GM19351 (cell line): ENCODE measurements around the gene RPS6KA3.

Experiments
- ATAC-seq: cut with Tn5 transposase; IDR thresholded peaks from one replicate; pipeline ENCODE4 v1.9.1; 2021; ENCODE audit warnings: mild to moderate bottlenecking, moderate library complexity; ENCODE audit not compliant: unreplicated experiment

RPS6KA3 gene

DNA sequence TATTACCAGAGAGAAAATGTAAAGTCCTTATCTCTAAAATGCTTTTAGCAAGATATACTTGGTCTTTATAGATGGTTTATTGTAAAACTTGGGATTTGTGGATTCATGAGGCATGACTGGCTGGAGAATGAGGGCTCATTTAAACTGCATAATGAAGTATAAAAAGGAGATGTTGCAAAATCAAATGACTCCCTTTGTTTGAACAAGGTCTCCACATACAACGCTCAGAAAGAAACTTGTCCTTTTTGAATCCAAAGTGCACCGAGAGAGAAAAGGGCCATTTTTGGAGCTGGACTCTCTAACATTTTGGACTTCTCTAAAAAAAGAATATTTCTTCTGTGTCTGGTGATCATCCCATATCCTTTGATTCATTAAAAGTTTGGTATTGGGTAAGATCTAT, 117.4 kb downstream of the RPS6KA3 start:
- ATAC-seq: no peak

GRCh38 chrX:20147561-20147960, 119.1 kb downstream of the RPS6KA3 start:
- ATAC-seq: no peak

DNA sequence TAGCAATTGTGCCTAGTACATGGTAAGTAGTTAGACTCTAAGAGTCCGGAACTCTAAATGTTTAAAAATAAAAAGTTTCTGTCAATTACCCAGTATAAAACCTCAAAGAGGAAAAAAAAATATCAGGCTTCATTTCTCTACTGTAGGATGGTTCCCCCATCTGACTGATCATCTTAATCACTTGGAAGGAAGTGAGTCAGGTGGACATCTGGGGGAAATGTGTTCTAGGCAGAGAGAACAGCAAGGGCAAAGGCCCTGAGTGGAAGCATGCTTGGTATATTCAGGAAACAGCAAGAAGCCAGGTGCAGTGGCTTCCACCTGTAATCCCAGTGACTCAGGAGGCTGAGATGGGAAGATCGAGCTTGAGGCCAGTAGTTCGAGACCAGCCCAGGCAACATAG, 122.2 kb downstream of the RPS6KA3 start:
- no peak for ATAC-seq

GRCh38 chrX:20143561-20143960, 123.1 kb downstream of the RPS6KA3 start:
- no peak for ATAC-seq

- ATAC-seq: no peak
These were observed 123.6 kb downstream of the RPS6KA3 start for GRCh38 chrX:20143111-20143510.

DNA sequence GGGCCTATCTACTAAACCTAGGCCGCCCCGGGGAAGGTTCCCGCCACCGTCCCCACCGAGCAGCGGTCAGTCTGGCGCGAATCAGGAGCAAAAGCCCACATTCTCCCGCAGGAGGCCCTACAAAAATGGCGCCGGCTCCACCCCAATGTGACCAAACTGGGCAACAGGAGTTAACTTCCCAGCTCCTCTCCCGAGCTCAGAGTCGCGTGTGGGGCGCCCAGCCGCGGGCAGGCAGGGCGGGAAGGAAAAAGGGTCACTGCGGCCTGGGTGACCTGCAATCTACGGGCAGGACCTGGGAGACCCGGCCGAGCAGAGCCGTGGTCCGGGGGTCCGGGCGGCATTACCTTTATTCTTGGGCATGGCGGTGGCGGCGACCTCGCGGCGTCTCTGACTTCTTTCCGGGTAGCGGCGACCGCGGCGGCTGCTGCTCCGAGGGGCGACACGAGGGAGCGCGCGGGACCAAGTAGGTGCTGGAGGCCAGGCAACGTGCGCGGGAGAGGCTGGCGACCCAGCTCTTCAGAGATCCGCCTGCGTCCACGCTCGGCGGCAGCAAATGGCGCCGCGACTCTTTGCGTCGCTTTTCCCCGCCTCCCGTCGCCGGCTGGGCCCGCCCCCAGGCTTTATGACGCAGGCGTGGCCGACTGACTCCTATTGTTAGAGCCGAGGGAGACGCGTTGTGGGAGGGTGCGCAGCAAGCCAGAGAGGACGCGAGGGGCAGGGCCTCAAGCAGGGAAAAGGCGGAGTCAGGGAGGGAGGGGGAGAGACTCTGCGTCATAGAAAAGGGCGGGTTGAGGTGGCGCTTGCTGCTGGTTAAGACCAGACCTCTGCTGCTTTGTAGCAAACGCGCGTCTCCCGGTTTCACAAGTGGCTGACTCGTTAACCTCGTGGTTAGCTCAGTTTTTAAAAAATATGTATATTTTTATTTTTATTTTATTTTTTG, 125.2 kb downstream of the RPS6KA3 start, which contains the start of gene EIF1AX:
EIF1AX (minus strand) TSS at position 558 of the 940 bp plus-strand sequence; CDS start at position 360, 198 bp downstream.
- ATAC-seq: peak; percentile 97

- no peak for ATAC-seq
These were observed 126.3 kb downstream of the RPS6KA3 start for GRCh38 chrX:20140420-20140819.

GRCh38 chrX:20139966-20140365, 126.7 kb downstream of the RPS6KA3 start:
- no peak for ATAC-seq

GRCh38 chrX:20135944-20136343, 130.8 kb downstream of the RPS6KA3 start:
- no peak for ATAC-seq

GRCh38 chrX:20132666-20133065, 134.0 kb downstream of the RPS6KA3 start:
- no peak for ATAC-seq

DNA sequence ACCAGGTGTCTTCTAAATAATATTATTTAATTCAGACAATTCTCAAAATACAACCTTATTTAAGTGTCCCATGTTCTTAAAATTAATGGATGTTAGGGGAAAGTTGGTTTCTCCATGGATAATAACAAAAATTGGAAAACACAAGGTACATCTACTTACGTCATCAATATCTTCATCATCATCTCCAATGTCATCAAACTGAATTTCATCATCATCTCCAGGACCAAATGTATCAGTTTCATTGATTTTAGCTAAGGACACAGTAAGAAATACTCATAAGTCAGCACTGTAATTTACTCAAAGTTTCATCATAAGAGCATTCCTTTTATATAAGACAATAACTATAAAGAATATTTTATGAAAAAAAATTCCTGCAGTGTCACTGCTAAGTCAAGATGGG, 136.4 kb downstream of the RPS6KA3 start:
- ATAC-seq: no peak

DNA sequence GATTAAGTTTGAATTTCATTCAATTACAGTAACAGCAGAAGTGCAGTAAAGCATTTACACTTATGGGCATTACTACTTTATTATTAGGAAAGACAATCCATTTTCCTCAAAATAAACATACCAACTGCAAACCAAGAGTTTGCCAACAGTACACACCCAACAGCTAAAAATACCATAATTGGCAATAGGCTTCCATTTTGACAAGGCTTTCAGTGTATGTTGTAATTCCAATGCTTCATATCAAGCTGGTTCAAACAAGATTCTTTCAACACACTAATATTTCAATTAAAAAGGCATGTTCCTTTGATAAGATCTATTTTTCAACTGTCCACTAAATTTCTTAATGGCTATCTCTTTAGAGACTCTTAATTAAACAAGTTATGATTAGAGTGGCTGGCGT, 137.2 kb downstream of the RPS6KA3 start:
- no peak for ATAC-seq

DNA sequence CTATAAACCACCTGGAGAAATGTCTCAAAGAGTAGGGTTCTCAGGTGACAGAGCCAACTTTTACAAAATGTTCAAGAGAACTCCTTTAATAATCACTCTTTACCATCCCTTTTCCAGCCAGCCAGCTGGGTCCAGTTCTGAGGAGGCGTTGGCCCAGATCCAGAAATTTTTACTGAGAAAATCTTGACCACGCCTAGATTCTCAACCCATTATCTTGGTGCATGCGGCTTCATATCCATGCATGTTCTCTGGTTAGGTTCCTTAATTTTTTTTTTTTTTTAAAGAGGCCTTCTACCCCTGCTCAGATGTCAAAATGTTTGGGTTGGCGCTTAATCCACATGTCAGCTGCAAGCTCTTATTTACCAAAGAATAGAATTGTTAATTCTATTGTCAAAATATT, 138.0 kb downstream of the RPS6KA3 start:
- no peak for ATAC-seq

DNA sequence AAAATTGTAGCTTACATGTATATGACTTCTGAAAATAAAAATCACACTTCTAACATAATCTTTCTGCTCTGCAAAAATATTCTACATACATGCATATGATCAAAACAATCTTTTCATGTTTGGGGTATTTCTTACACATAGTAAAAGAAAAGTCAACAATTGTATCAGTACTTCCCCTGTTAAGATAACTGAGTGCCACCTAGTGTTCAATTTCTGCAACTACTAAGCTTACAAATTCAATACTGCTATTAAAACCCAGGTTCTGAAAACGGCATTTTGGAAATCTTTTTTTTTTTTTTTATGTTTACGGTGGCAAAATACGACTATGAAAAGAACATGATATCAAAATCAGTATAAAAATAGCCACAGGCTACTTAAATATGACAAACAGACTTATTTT, 139.3 kb downstream of the RPS6KA3 start:
- ATAC-seq: peak; percentile 54

DNA sequence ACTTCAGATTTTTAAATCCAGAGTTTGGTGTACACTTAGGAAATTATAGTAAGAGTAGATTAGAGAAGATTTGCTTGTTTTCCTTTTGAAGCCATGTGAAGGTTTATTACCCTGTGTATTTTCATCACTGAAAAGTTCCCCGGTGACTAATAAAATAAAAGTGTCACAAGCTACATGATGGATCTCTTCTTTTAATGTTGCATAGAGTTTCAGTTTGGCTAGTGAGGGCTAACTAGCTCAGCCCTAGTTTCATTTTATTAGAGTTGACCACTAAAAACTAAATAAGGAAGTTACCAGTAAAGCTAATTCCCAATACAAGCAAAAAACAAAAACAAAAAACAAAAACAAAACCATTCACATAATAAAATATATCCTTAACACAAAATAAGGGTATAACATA, 139.9 kb downstream of the RPS6KA3 start:
- peak; percentile 59 for ATAC-seq

- ATAC-seq: no peak
These were observed 141.7 kb downstream of the RPS6KA3 start for GRCh38 chrX:20124964-20125363.

GRCh38 chrX:20118065-20118824, 148.5 kb downstream of the RPS6KA3 start:
- no peak for ATAC-seq

DNA sequence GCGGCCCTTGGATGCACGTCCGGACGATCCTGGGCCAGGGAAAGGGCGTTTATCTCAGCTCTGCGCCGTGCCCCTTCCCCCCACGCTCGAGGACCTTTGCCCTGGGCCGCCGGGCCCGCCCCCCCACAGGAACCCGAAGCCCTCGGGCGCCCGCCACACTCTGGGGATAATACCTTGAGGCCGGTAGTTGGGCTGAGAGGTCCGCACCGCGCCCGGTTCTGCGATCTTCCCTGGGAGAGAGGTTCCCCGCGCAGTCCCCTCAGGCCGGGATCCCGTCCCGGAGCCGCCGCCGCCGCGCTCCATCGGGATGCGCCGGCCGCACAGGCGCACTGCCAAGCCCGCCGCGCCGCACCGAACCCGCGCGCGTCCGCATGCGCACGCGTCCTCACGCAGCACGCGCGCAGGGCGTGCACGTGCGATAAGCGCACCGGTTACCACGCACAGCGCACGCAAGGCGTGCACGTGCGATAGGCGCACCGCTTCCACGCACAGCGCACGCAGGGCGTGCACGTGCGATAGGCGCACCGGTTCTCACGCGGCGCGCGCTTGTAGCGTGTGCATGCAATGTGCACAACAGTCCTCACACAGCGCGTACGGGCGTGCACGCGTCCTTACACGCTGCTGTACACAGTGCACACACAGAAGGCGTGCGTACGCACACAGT, 150.0 kb downstream of the RPS6KA3 start, which contains the start of gene MAP7D2:
MAP7D2 (minus strand) TSS at position 331 of the 664 bp plus-strand sequence; CDS start at position 303, 28 bp downstream.
- no peak for ATAC-seq

GRCh38 chrX:20116087-20116576, 150.6 kb downstream of the RPS6KA3 start:
- no peak for ATAC-seq

GRCh38 chrX:20112022-20112774, 154.5 kb downstream of the RPS6KA3 start:
- ATAC-seq: no peak
